D341Med (cell line): ENCODE results near the gene L1TD1.
A peak's percentile ranks its signal among the peaks of the same experiment; 100 is the strongest.
"Not testable (repeated sequence)": the region's sequence is repeated elsewhere in the genome, so short reads cannot be mapped to it uniquely, and the experiment has no call there.

Experiments
- DNase-seq: peaks from one replicate; pipeline ENCODE4 v3.0.0; 2012; ENCODE audit warnings: low spot score

L1TD1 gene, protein sequence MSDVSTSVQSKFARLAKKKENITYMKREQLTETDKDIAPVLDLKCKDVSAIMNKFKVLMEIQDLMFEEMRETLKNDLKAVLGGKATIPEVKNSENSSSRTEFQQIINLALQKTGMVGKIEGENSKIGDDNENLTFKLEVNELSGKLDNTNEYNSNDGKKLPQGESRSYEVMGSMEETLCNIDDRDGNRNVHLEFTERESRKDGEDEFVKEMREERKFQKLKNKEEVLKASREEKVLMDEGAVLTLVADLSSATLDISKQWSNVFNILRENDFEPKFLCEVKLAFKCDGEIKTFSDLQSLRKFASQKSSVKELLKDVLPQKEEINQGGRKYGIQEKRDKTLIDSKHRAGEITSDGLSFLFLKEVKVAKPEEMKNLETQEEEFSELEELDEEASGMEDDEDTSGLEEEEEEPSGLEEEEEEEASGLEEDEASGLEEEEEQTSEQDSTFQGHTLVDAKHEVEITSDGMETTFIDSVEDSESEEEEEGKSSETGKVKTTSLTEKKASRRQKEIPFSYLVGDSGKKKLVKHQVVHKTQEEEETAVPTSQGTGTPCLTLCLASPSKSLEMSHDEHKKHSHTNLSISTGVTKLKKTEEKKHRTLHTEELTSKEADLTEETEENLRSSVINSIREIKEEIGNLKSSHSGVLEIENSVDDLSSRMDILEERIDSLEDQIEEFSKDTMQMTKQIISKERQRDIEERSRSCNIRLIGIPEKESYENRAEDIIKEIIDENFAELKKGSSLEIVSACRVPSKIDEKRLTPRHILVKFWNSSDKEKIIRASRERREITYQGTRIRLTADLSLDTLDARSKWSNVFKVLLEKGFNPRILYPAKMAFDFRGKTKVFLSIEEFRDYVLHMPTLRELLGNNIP

DNA sequence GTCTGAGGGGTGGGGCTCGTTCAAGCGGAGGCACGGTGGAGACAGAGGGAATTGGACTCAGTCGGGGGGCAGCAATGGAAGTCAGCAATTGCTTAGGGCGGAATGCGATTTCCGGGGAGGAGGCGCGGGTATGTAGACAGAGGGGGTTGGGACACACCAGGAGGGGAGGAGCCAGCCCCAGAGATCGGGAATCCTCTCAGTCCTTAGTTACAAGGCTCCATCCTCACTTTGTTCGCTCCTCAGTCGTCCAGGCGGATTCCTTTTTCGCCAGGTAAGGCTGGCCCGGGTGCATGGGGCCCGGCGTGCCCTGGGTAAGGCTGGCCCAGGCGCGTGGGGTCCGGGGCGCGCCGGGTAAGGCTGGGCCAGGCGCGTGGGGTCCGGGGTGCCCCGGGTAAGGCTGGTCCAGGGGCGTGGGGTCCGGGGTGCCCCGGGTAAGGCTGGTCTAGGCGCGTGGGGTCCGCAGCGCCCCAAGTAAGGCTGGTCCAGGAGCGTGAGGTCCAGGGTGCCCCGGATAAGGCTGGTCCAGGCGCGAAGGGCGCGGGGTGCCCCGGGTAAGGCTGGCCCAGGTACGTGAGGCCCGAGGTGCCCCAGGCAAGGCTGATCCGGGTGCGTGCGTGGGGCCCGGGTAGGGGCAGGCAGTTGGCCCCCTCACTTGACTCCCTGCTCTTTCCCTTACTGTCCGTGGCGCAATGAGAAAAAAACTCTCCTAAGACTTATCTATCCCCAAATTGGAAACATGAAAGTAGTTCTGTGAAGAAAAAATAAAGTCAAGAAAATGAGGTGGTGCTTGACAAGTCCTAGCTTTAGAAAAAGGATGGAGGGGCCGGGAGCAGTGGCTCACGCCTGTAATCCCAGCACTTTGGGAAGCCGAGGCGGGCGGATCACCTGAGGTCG is at the start of gene L1TD1:
Gene L1TD1, plus strand, starts transcription at position 199 of the 894 bp plus-strand sequence. CDS start 11,780 bp downstream, outside the sequence.
- DNase-seq, result peak; percentile 68

DNA sequence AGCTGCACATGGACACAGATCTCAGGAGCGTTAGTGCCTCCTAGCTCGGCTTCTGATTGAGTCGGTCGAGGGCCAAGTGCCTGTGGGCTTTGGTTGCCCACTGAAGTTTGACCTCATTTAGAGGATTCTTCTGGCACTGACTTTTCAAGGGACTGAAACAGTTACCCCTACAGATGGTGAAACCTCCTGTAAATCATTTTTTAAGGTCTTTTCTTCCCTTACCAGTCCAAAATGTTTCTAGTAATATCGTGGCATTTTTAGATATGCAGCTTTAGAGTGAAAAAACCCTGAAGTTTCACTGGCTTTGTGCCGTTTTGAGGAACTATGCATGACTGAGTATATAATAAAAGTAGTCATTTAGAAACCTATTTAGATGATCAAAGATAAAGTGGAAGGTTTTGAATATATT is 34.7 kb upstream of the L1TD1 start:
- no peak for DNase-seq

DNA sequence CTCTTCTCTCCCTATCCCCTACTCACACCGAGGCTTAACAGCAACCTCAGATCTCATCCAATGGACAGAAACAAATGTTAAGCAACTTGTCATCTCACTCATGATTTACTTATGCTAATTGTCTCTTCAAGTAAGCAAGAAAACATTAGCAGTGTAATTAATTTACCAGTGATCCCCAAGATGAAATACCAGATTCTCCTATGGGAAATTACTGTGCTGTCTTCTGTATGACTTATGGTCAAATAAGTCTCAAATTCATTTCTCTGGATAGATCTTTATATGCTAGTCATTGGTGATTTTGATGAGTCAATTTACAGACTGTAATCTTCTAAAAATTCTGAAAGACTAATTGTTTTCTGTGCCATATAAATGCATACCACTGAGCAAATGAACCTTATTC is 32.9 kb upstream of the L1TD1 start:
- no peak for DNase-seq

DNA sequence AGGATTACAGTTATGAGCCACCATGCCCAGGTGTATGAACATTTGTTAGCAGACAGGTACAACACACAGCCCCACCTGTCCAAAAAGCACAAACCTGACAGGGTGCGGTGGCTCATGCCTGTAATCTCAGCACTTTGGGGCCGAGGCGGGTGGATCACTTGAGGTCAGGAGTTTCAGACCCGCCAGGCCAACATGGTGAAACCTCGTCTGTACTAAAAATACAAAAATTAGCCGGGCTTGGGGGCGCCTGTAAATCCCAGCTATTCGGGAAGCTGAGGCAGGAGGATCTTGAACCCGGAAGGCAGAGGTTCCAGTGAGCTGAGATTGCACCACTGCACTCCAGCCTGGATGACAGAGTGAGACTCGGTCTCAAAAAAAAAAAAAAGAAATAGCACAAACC is 24.3 kb upstream of the L1TD1 start:
- not testable (repeated sequence) for DNase-seq

DNA sequence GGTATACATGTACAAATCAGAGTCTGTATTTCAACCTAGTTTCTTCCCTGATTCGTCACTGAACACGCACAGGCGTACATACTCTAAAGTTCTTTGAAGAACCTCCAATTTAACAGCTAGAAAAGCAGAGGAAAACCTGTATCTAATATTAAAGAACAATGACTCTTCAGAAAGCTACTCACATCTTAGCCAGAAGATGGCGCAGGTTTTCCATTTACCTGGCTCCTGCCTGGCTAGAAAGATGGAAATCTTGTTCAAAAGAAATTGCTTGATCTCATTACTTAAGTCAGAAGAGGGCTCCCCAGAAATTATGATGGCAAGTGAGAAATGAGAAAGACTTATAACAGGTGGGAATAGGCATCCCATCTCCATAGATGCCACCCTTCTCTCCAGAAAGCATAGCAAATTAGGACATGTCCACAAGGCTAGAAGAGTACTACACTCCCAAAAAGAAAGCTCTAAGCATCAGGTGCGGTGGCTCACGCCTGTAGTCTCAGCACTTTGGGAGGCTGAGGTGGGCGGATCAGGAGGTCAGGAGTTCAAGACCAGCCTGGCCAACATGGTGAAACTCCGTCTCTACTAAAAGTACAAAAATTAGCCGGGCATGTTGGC is 19.0 kb upstream of the L1TD1 start:
- peak; percentile 45 for DNase-seq

DNA sequence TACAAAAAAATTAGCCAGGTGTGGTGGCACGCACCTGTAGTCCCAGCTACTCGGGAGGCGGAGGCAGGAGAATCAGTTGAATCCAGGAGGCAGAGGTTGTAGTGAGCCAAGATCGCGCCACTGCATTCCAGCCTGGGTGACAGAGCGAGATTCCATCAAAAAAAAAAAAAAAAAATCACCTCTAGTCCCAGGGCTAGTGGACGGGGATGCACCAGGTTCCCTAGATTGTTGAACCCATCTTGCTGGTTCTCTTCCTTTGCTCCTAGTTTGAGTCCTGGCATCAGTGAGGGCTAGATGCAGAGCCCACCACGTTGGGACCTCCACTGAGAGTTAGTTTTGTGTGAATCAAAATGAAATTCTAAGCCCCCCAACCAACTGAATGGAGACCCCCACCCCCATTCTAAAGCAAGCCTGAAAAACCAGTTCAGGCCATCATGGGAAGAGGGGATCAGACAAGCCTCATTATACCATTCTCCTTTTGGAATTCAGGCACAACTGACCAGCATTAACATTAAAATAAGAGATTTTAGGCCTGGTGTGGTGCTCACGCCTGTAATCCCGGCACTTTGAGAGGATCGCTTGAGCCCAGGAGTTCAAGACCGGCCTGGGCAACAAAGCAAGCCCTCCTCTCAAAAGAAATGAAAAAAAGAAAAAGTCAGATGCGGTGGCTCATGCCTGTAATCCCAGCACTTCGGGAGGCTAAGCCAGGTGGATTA is 17.9 kb upstream of the L1TD1 start:
- no peak for DNase-seq

DNA sequence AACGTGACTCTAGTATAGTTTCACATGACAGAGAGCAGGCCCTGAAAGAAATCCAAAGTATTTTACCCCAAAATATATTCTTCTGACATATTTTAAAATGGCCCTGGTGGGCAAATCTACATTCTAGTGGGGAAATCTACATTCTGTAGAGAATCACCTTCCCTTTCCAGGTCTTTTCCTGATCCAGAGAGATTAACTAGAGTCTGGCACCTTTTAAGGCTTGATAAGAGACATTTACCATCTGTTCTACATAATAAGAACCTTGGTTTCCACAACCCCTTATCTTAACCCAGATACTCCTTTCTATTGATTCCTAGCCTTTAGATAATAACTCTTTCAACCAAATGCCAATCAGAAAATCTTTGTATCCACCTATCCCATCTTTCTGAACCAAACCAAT is 17.0 kb upstream of the L1TD1 start:
- no peak for DNase-seq

DNA sequence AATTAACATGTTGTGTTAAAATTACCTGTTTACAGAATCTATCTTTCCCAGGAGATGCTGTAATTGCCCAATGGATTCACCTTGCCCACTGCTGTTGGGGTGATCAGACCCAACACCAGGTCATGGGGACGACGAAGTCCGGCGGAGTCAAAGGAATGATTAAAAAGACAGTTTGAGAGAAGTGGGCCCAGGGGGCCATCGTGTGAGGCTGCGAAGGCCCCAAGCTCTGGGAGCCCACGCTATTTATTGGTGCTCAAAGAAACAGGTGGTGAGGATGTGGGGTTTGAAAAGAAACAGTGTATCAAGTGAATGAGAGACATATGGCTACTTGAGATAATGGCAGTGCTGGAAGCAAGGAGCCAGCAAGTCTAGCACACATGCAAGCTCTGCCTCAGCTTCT is 16.3 kb upstream of the L1TD1 start:
- no peak for DNase-seq

DNA sequence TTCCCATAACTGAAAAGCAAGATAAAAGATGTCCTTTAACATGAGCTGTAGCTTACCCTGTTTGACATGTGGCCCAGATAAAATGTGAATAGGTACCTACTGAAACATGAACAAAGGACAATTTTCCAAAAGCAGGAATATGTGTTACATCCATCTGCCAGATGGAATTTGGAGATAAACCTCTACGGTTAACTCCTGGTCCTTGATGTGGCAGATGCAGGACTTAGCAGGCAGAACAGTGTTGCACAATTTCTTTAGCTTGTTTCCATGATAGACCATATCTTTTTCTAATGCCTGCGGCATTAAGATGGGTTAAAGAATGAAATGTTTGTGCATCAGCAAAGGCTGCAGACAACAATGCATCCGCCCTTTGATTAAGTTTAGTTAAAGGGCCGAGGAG is 14.6 kb upstream of the L1TD1 start:
- DNase-seq, result not testable (repeated sequence)

DNA sequence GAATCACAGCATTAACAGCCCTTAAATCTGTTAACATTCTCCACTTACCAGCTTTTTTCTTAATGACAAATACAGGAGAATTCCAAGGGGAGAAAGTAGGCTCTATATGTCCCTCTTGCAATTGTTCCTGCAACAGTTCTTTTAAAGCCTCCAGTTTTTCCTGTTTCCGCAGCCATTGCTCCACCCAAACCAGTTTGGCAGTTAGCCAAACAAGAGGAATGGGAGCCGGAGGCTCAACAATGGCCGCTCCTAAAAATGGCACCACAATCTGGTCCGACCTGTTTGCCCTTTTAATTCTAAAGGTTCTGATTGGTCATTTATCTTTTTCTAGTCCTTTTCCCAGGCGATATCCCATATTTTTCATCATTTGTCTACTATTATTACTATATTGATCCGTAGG is 14.0 kb upstream of the L1TD1 start:
- no peak for DNase-seq

DNA sequence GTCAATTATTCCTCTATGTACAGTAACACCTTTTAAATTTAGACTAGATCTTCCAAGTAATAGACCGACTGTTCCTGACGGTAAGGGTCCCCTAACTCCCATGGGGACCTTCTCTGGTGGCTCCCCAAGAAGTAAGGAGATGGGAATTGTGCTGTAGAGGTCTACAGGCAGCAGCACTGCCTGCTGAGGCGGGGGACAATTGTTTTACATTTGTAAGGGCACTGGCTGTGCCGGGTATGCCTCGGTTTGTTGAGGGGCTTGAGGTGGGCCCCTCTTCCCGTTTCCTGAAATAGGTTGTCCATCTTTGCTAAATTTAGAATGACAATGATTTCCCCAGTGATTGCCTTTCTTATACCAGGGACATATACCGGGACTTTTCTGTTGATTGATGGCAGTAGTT is 13.1 kb upstream of the L1TD1 start:
- no peak for DNase-seq

DNA sequence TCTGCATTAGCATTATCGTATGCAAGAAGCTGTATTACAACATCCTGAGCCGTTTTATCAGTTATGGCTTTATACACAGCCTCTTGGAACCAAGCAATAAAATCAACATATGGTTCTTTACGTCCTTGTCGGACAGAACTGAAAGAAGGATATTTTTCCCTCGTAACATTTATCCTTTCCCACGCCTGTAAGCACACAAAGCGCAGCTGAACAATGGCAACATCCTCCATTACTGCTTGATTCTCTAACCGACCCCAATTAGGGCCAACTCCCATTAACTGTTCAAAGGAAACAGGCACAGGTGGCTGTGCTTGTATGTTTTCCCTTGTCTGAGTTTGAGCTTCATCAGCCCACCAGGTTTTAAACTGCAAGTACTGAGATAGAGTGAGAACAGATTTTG is 12.5 kb upstream of the L1TD1 start:
- not testable (repeated sequence) for DNase-seq

DNA sequence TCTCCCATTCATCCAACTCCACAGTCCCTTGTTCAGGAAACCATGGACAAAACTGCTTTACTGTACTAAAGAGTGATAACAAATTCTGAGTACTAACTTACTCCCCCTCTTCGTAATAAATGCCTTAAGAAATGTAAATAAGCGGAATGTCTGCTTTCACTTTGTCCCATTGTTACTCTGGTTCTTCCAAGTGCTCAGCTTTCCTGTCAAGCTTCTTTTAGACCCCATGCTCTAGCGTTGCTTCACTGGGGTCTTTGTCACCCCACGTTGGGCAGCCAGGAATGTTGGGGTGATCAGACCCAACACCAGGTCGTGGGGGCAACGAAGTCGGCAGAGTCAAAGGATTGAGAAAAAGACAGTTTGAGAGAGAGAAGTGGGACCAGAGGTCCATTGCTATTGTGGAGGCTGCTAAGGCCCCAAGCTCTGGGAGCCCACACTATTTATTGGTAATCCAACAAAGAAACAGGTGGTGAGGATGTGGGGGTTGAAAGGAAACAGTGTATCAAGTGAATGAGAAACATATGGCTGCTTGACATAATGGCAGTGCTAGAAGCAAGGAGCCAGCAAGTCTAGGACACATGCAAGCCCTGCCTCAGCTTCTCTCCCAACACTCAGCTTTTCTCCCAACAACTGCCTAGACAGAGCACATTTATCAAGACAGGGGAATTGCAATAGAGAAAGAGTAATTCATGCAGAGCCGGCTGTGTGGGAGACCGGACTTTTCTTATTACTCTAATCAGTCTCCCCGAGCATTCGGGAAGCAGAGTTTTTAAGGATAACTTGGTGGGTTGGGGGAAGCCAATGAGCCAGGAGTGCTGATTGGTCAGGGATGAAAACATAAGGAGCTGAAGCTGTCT is 11.3 kb upstream of the L1TD1 start:
- DNase-seq, result not testable (repeated sequence)

DNA sequence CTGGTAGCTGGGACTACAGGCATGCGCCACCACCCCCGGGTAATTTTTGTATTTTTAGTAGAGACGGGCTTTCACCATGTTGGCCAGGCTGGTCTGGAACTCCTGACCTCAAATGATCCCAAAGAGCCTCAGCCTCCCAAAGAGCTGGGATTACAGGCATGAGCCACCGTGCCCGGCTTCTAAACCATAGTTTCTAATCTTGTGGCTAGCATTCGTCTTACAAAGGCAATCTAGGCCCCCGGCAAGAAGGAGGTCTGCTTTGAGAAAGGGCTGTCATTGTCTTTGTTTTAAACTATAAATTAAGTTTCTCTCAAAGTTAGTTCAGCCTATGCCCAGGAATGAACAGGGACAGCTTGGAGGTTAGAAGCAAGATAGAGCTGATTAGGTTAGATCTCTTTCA is 10.3 kb upstream of the L1TD1 start:
- no peak for DNase-seq

DNA sequence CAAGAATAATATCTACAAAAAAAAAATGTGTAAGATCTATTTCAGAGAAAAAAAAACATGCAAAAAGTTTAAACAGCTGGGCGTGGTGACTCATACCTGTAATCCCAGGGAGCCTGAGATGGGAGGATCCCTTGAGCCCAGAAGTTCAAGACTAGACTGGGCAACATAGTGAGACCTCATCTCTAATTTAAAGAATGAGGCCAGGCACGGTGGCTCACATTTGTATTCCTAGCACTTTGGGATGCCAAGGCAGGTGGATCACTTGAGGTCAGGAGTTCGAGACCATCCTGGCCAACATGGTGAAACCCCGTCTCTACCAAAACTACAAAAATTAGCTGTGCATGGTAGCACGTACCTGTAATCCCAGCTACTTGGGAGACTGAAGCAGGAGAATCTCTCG is 9.4 kb upstream of the L1TD1 start:
- not testable (repeated sequence) for DNase-seq

DNA sequence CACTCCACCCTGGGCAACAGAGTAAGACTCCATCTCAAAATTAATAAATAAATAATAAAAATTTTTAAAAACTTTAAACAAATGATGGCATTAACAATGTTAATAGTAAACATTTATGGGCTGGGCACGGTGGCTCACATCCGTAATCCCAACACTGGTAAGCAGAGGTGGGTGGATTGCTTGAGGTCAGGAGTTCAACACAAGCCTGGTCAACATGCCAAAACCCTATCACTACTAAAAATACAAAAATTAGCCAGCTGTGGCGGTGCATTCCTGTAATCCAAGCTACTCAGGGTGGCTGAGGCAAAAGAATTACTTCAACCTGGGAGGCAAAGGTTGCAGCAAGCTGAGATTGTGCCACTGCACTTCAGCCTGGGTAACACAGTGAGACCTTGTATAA is 9.0 kb upstream of the L1TD1 start:
- DNase-seq, result no peak

DNA sequence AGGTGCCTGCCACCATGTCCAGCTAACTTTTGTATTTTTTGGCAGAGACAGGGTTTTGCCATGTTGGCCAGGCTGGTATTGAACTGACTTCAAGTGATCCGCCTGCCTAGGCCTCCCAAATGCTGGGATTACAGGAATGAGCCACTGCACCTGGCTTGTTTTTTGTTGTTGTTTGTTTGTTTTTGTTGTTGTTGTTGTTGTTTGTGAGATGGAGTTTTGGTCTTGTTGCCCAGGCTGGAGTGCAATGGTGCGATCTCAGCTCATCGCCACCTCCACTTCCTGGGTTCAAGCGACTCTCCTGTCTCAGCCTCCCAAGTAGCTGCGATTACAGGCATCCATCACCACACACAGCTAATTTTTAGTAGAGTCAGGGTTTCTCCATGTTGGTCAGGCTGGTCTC is 7.1 kb upstream of the L1TD1 start:
- DNase-seq, result no peak

DNA sequence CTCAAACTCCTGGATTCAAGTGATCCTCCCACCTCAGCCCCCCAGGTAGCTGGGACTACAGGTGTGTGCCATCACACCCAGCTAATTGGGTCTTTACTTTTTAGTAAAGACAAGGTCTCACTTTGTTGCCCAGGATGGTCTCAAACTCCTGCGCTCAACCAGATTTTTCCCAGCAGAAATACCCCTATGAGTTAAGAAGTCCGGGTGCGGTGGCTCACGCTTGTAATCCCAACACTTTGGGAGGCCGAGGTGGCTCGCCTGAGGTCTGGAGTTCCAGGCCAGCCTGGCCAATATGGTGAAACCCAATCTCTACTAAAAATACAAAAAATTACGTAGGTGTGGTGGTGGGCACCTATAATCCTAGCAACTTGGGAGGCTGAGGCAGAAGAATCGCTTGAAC is 6.5 kb upstream of the L1TD1 start:
- no peak for DNase-seq

DNA sequence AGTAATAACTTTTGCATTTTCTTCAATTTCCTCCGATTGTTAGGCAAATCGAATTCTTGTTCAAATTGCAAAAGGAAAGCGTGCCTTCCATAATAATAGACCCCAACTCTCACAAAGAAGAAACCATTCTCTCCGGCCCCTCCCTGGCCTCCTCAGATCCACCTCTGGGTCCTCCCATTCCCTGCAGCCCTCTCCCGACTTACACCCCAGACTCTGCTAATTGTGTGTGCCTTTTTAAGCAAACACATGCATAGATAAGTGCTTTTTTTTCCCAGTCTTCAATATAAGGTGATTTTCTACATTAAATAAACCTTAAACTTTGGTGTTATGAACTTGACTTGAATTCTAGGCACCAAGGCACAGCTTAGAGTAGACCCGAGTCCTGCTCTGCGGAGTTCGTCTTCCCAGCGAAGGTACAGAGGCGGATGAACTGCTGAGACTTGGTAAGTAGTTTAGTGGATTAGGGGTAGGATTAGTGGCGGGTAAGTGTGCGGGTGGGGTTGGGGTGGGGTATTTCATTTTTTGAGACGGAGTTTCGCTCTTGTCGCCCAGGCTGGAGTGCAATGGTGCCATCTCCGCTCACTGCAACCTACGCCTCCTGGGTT is 1.5 kb downstream of the L1TD1 start:
- peak; percentile 64 for DNase-seq
